Sigmoid colon (tissue), 7 donors: ENCODE results near the gene MCTP1. TPM values are rescaled to one million over a fixed set of nuclear protein-coding genes. Genes with fewer than 3 reads are reported as not detected.

Source experiments
- DNase-seq: peaks from one replicate; pipeline ENCODE4 v3.0.0-alpha.2; 2019
- H3K27ac ChIP-seq, 4 donors: fragments of 200-600 bp; sonication (generic); one replicate each; pipeline ENCODE4 v1.5.1; 2016 to 2019; ENCODE audit warnings: mild to moderate bottlenecking in 1 of 4
- H3K27me3 ChIP-seq, 3 donors: fragments of 200-600 bp; sonication (generic); one replicate each; pipeline ENCODE4 v1.5.1; 2019; ENCODE audit warnings: mild to moderate bottlenecking in 1 of 3
- H3K36me3 ChIP-seq, 4 donors: fragments of 200-600 bp; sonication (generic); one replicate each; pipeline ENCODE4 v1.5.1; 2016 to 2019
- H3K4me1 ChIP-seq, 4 donors: fragments of 200-600 bp; sonication (generic); one replicate each; pipeline ENCODE4 v1.5.1; 2017 to 2019
- H3K4me3 ChIP-seq, 4 donors: fragments of 200-600 bp; sonication (generic); one replicate each; pipeline ENCODE4 v1.5.1; 2017 to 2019; ENCODE audit warnings: mild to moderate bottlenecking in 2 of 4, moderate library complexity in 1 of 4
- H3K9me3 ChIP-seq, 4 donors: fragments of 200-600 bp in 3 of 4; sonication (generic) in 3 of 4; one replicate each; pipeline versions ENCODE4 v1.5.1 to v1.6.1; 2013 to 2019
- EP300 ChIP-seq, 4 donors: sonication (generic); formaldehyde crosslinking; IDR thresholded peaks; one replicate each; pipeline ENCODE4 v1.6.1; 2017; ENCODE audit warnings: antibody characterized with exemption in 4 of 4
- POLR2A ChIP-seq, 2 donors: fragments of 450-650 bp; IDR thresholded peaks; one replicate each; pipeline ENCODE4 v1.6.1; 2016; ENCODE audit warnings: antibody characterized with exemption in 2 of 2, mild to moderate bottlenecking in 2 of 2, moderate library complexity in 2 of 2
- POLR2AphosphoS5 ChIP-seq, 4 donors: sonication (generic); formaldehyde crosslinking; IDR thresholded peaks; one replicate each; pipeline ENCODE4 v1.6.1; 2017; ENCODE audit warnings: antibody characterized with exemption in 4 of 4
- WGBS, 2 donors: extraction: QIAGEN DNeasy Blood & Tissue Kit; methylation state at CpG; one replicate each; pipeline ENCODE4 v1.1.7; 2013; 5-methylcytosine and 5-hydroxymethylcytosine counted together
- intact Hi-C: fragments of 100-400 bp; cut with DNase I; formaldehyde crosslinking; loops from one replicate; pipeline ENCODE4 v1.15.1; 2023
- polyA plus RNA-seq, 3 donors: library from polyadenylated mRNA; stranded (reverse); fragments of 200-250 nt; gene quantifications; one replicate each; pipeline ENCODE4 v1.2.3, GENCODE V29; 2013
- total RNA-seq, 4 donors: library from RNA; depleted of rRNA; stranded (reverse); fragments of >200 nt; gene quantifications; one replicate each; pipeline ENCODE4 v1.1.0, GENCODE V29; 2016
- TF ChIP-seq, protein P1 (sequence below), 4 experiments: fragments of 450-650 bp in 3 of 4; fragments of 200-600 bp in 1 of 4; IDR thresholded peaks; one replicate each; pipeline ENCODE4 v1.5.1; 2016 to 2019; ENCODE audit warnings: antibody characterized with exemption in 4 of 4, mild to moderate bottlenecking in 3 of 4, moderate library complexity in 2 of 4
- donor health status: healthy with polysubstance abuse.
- donor health status: Bipolar disorder and iron deficiency.
- donor health status: healthy.

Gene MCTP1
- total and polyA plus RNA-seq, 7 donors: 2.1 to 20.5 (median 12.5) TPM

DNA sequence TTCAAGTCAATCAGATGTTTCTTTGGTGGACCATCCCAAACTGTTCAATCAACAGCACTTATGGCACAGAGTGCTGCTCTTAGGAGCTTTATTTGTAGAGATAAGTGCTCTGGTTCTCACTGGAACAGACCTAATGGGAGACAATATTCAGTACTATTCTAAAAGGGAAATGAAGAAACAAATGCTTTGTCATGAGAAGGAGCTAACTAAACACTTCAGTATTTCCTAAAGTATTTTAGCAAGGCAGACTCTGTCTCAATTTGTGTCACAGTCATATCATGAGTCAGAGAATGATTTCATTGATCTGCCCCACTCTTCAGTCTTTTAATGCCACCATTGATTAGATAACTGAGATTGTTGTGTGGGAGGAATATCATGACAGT is 491.1 kb downstream of the MCTP1 start:
- no peak for DNase-seq
- Histone ChIP-seq H3K4me1 (no peaks in the 10 kb centered on the region), H3K4me3 (no peak overlapping the region), H3K27me3 (no peaks in the 10 kb centered on the region), H3K27ac (no peak overlapping the region), H3K9me3 (no peaks in the 10 kb centered on the region), H3K36me3 (no peaks in the 10 kb centered on the region)
- TF ChIP-seq POLR2AphosphoS5 (IDR thresholded peaks at IDR 0.05): no peak
- no peak for TF ChIP-seq EP300 (IDR thresholded peaks at IDR 0.05)
- no peak for TF ChIP-seq POLR2A (IDR thresholded peaks at IDR 0.05)
- TF ChIP-seq, protein P1, sequence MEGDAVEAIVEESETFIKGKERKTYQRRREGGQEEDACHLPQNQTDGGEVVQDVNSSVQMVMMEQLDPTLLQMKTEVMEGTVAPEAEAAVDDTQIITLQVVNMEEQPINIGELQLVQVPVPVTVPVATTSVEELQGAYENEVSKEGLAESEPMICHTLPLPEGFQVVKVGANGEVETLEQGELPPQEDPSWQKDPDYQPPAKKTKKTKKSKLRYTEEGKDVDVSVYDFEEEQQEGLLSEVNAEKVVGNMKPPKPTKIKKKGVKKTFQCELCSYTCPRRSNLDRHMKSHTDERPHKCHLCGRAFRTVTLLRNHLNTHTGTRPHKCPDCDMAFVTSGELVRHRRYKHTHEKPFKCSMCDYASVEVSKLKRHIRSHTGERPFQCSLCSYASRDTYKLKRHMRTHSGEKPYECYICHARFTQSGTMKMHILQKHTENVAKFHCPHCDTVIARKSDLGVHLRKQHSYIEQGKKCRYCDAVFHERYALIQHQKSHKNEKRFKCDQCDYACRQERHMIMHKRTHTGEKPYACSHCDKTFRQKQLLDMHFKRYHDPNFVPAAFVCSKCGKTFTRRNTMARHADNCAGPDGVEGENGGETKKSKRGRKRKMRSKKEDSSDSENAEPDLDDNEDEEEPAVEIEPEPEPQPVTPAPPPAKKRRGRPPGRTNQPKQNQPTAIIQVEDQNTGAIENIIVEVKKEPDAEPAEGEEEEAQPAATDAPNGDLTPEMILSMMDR (IDR thresholded peaks at IDR 0.05): no peak
- intact Hi-C loops: no loop called here

DNA sequence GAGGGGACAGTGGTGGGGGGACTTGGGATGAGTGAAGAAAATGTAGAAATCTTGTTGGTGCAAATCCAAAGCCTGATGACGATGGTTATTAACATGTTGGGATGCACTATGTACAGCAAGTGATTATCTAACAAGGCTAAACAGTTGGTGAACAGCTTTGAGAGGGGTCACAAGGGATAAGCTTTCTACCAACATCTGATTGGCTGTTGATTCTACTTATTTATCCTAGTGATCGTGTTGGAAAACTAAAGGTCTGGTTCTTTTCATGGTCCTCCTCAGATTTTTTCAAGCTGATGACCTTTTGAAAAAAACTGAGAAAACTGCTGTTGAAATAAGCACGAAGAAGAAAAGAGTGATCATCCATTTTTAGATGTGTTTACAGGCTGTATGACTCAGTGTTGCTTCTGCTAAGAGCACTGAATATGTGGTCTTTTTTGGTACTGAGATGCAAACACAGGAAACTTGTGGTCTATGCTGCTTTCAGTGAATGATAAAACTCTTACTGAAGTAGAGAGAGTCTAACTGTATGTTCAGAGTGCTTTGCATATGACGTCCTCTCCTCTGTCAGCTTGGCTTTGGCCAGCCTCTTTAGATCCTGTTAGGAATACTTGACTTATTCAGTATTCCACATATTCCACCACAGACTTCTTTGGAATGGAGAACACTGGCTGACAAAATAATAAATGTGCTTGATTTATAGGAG is 491.6 kb downstream of the MCTP1 start:
- Histone ChIP-seq H3K27ac (no peak overlapping the region), H3K4me3 (no peak overlapping the region)
- no peak for DNase-seq

DNA sequence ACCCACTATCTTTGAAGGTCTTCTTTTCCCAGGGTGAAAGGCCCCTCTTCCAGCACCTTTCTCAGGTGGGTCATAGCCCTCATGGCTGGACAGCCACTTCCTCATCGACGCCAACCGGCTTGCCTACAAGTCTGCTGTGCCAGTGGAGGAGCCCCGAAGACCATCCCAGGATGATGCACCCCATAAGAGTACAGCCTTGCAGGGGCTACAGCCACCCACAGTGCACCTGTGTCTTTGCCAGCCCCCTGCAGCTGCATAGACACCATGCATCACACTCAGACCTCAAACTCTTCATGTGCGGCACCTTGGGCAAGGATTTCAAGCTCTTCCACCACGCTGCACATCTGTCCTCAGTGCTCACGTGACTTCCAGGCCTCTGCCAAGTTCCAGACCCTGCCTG is 493.1 kb downstream of the MCTP1 start:
- no peaks in the 10 kb centered on the region for H3K4me1 ChIP-seq
- no peaks in the 10 kb centered on the region for H3K27me3 ChIP-seq
- H3K4me3 ChIP-seq: no peak overlapping the region
- intact Hi-C loops: no loop called here
- WGBS, 2 donors: 73 to 78% methylated on average over 7 of the region's 7 CpGs
- no peaks in the 10 kb centered on the region for H3K9me3 ChIP-seq
- no peak for DNase-seq
- no peak overlapping the region for H3K27ac ChIP-seq
- H3K36me3 ChIP-seq: no peaks in the 10 kb centered on the region
- TF ChIP-seq POLR2AphosphoS5 (IDR thresholded peaks at IDR 0.05): no peak
- TF ChIP-seq, protein P1 (IDR thresholded peaks at IDR 0.05): no peak
- TF ChIP-seq EP300 (IDR thresholded peaks at IDR 0.05): no peak
- no peak for TF ChIP-seq POLR2A (IDR thresholded peaks at IDR 0.05)

More for the DNA sequence above, 491.6 kb downstream of the MCTP1 start:
- no peak for TF ChIP-seq POLR2A (IDR thresholded peaks at IDR 0.05)
- TF ChIP-seq, protein P1 (IDR thresholded peaks at IDR 0.05): no peak
- TF ChIP-seq POLR2AphosphoS5 (IDR thresholded peaks at IDR 0.05): no peak
- no peak for TF ChIP-seq EP300 (IDR thresholded peaks at IDR 0.05)
- H3K27me3 ChIP-seq: no peaks in the 10 kb centered on the region
- 41 to 52% methylated on average over 4 of the region's 4 CpGs for WGBS, 2 donors
- H3K36me3 ChIP-seq: no peaks in the 10 kb centered on the region
- intact Hi-C loops: no loop called here
- H3K4me1 ChIP-seq: no peaks in the 10 kb centered on the region
- no peaks in the 10 kb centered on the region for H3K9me3 ChIP-seq

DNA sequence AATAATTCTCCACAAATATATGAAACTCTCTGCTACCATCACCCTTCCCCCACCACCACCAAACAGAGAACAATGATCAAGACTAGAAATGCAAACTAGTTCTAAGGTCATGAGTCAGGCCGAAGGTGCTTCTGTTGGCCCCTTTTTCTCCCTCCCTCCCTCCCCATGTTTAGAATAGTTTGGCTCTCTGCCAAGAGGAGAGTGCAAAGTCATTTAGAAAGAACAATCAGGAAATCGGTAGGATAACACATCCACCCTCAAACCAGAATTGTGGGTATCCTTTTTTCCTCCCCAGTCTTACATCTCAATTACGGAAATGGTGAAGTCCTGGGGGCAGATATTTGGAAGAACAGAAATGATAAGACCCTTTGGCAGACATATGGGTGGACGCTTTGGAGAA is 496.4 kb downstream of the MCTP1 start:
- no peaks in the 10 kb centered on the region for H3K9me3 ChIP-seq
- H3K27me3 ChIP-seq: no peaks in the 10 kb centered on the region
- H3K4me1 ChIP-seq: no peaks in the 10 kb centered on the region
- intact Hi-C loops: no loop called here
- no peak for TF ChIP-seq POLR2AphosphoS5 (IDR thresholded peaks at IDR 0.05)
- no peak for TF ChIP-seq POLR2A (IDR thresholded peaks at IDR 0.05)
- TF ChIP-seq, protein P1 (IDR thresholded peaks at IDR 0.05): no peak
- no peak for TF ChIP-seq EP300 (IDR thresholded peaks at IDR 0.05)
- H3K36me3 ChIP-seq: no peaks in the 10 kb centered on the region
- DNase-seq: no peak
- H3K4me3 ChIP-seq: no peak overlapping the region
- WGBS, 2 donors: 57 to 74% methylated on average over 4 of the region's 4 CpGs
- no peak overlapping the region for H3K27ac ChIP-seq
